Erythroblast (primary cell): ENCODE data around the gene DUOX1.

Experiments used
- DNase-seq, 2 experiments: peaks; one replicate each; lab custom pipeline; 2025; lab: John Stamatoyannopoulos, UW
- GATA1 ChIP-seq: IDR thresholded peaks from 2 replicates; pipeline ENCODE4 v1.6.1; 2011; ENCODE audit warnings: low read depth, mild to moderate bottlenecking, control low read depth, low read length, moderate library complexity
- POLR2A ChIP-seq: IDR thresholded peaks from 2 replicates; pipeline ENCODE4 v1.6.1; 2011; ENCODE audit warnings: mild to moderate bottlenecking, low read length

The DUOX1 gene

GRCh38 chr15:45200001-45200798 lies 70.4 kb downstream of the DUOX1 start:
- TF ChIP-seq POLR2A (peak; percentile 60), GATA1 (no peak)
- DNase-seq = peak; percentile 95 to 97

GRCh38 chr15:45200799-45201556 lies 71.2 kb downstream of the DUOX1 start:
- DNase-seq = peak; percentile 86 to 92
- no peak for TF ChIP-seq POLR2A
- no peak for TF ChIP-seq GATA1

- TF ChIP-seq GATA1 (no peak), POLR2A (no peak)
- DNase-seq = no peak
Measured at GRCh38 chr15:45201557-45201859, 71.7 kb downstream of the DUOX1 start.

- DNase-seq = no peak
- no peak for TF ChIP-seq POLR2A
- TF ChIP-seq GATA1 = no peak
Measured at GRCh38 chr15:45201869-45202268, 72.1 kb downstream of the DUOX1 start.

- no peak for DNase-seq
- TF ChIP-seq POLR2A = no peak
- no peak for TF ChIP-seq GATA1
Measured at GRCh38 chr15:45203182-45203581, 73.4 kb downstream of the DUOX1 start.

- TF ChIP-seq POLR2A (no peak), GATA1 (no peak)
- DNase-seq = peak; percentile 71 to 81
Measured at GRCh38 chr15:45205192-45205591, 75.4 kb downstream of the DUOX1 start.

- DNase-seq = no peak
- no peak for TF ChIP-seq GATA1
- TF ChIP-seq POLR2A = no peak
Measured at GRCh38 chr15:45212493-45212892, 82.7 kb downstream of the DUOX1 start.
